CD14-positive monocyte (primary cell): Measurements from ENCODE around the gene KLK10. TPM values are rescaled to one million over a fixed set of nuclear protein-coding genes. Genes with fewer than 3 reads are reported as not detected.

Experiments
- DNase-seq, 3 donors: peaks; one replicate each; pipeline ENCODE4 v3.0.0-alpha.2; 2011 to 2022
- H2AFZ ChIP-seq: 2 replicates; pipeline ENCODE4 v1.6.0; 2012; ENCODE audit warnings: mild to moderate bottlenecking, low read depth, low read length, inconsistent platforms; ENCODE audit not compliant: insufficient read depth, poor library complexity, severe bottlenecking
- H3K27ac ChIP-seq, 2 donors: 1 replicate in 1 of 2; 2 replicates in 1 of 2; pipeline ENCODE4 v1.5.1; 2012 to 2013; ENCODE audit warnings: low read length in 2 of 2, control low read depth in 1 of 2, inconsistent platforms in 1 of 2, low read depth in 1 of 2, mild to moderate bottlenecking in 1 of 2
- H3K27me3 ChIP-seq, 2 donors: one replicate each; pipeline versions ENCODE4 v1.6.0 to v1.6.1; 2011 to 2013; ENCODE audit warnings: low read length in 2 of 2; ENCODE audit not compliant: control insufficient read depth in 2 of 2, insufficient read depth in 2 of 2
- H3K36me3 ChIP-seq, 2 donors: replicated peaks in 1 of 2; 1 replicate in 1 of 2; 2 replicates in 1 of 2; pipeline versions ENCODE4 v1.5.1 to v1.6.1; 2012 to 2013; ENCODE audit warnings: low read length in 2 of 2, control low read depth in 1 of 2, inconsistent platforms in 1 of 2, mild to moderate bottlenecking in 1 of 2; ENCODE audit not compliant: insufficient read depth in 2 of 2, control insufficient read depth in 1 of 2
- H3K4me1 ChIP-seq, 2 donors: 1 replicate in 1 of 2; 2 replicates in 1 of 2; pipeline versions ENCODE4 v1.5.1 to v1.6.1; 2012 to 2013; ENCODE audit warnings: low read length in 2 of 2, control low read depth in 1 of 2, inconsistent platforms in 1 of 2, mild to moderate bottlenecking in 1 of 2, moderate library complexity in 1 of 2; ENCODE audit not compliant: insufficient read depth in 2 of 2, control insufficient read depth in 1 of 2
- H3K4me2 ChIP-seq: replicated peaks from 2 replicates; pipeline ENCODE3; 2012; ENCODE audit warnings: low read length, moderate library complexity, mild to moderate bottlenecking; ENCODE audit not compliant: poor library complexity, severe bottlenecking; ENCODE audit errors: extremely low read depth
- H3K4me3 ChIP-seq, 3 experiments: fragments of 200-600 bp in 1 of 3; sonication (generic) in 1 of 3; replicated peaks in 1 of 3; 1 replicate in 2 of 3; 2 replicates in 1 of 3; pipeline ENCODE4 v1.5.1; 2011 to 2013; ENCODE audit warnings: low read length in 3 of 3, mild to moderate bottlenecking in 3 of 3, control low read depth in 2 of 3, low read depth in 2 of 3, inconsistent platforms in 1 of 3, moderate library complexity in 1 of 3
- H3K79me2 ChIP-seq: 2 replicates; pipeline ENCODE4 v1.6.0; 2012; ENCODE audit warnings: mild to moderate bottlenecking, control low read depth, inconsistent platforms, low read length, moderate library complexity; ENCODE audit not compliant: insufficient read depth
- H3K9ac ChIP-seq: 2 replicates; pipeline ENCODE4 v1.6.0; 2017; ENCODE audit warnings: low read length, mild to moderate bottlenecking; ENCODE audit not compliant: insufficient read depth, poor library complexity, severe bottlenecking
- H3K9me3 ChIP-seq, 2 donors: replicated peaks in 1 of 2; 1 replicate in 1 of 2; 2 replicates in 1 of 2; pipeline versions ENCODE4 v1.5.1 to v1.6.1; 2012 to 2013; ENCODE audit warnings: low read length in 2 of 2, control low read depth in 1 of 2; ENCODE audit not compliant: control insufficient read depth in 1 of 2, insufficient read depth in 1 of 2
- H4K20me1 ChIP-seq: 2 replicates; pipeline ENCODE4 v1.6.0; 2012; ENCODE audit warnings: mild to moderate bottlenecking, low read length, control low read depth, moderate library complexity; ENCODE audit not compliant: insufficient read depth
- H3K27ac Mint-ChIP-seq, 7 donors: one replicate each; pipeline ENCODE4 v1.8.0; 2020; ENCODE audit warnings: mild to moderate bottlenecking in 7 of 7, mixed read lengths in 7 of 7, moderate library complexity in 6 of 7, inconsistent platforms in 2 of 7
- H3K27me3 Mint-ChIP-seq, 3 donors: one replicate each; pipeline ENCODE4 v1.8.0; 2021 to 2022; ENCODE audit warnings: low read depth in 3 of 3, mild to moderate bottlenecking in 3 of 3, mixed read lengths in 3 of 3, moderate library complexity in 3 of 3, inconsistent platforms in 1 of 3
- H3K36me3 Mint-ChIP-seq, 2 donors: one replicate each; pipeline ENCODE4 v1.8.0; 2020; ENCODE audit warnings: mixed read lengths in 2 of 2, inconsistent platforms in 1 of 2, mild to moderate bottlenecking in 1 of 2
- H3K4me1 Mint-ChIP-seq: one replicate; pipeline ENCODE4 v1.8.0; 2020; ENCODE audit warnings: mild to moderate bottlenecking, mixed read lengths
- H3K4me3 Mint-ChIP-seq, 2 donors: one replicate each; pipeline ENCODE4 v1.8.0; 2020; ENCODE audit warnings: mild to moderate bottlenecking in 2 of 2, mixed read lengths in 2 of 2, moderate library complexity in 1 of 2
- H3K9me3 Mint-ChIP-seq, 7 donors: one replicate each; pipeline ENCODE4 v1.8.0; 2020 to 2022; ENCODE audit warnings: mixed read lengths in 7 of 7, mild to moderate bottlenecking in 6 of 7, moderate library complexity in 6 of 7, inconsistent platforms in 2 of 7
- CTCF ChIP-seq: fragments of 200-600 bp; IDR thresholded peaks from one replicate; pipeline ENCODE4 v1.8.0; 2022; ENCODE audit warnings: antibody characterized with exemption, mild to moderate bottlenecking
- WGBS: methylation state at CpG from one replicate; pipeline ENCODE4 v1.1.5; 2013; ENCODE audit warnings: missing lambda C conversion rate; ENCODE audit not compliant: insufficient coverage; 5-methylcytosine and 5-hydroxymethylcytosine counted together
- intact Hi-C, 2 donors: fragments of 100-400 bp; cut with micrococcal nuclease; formaldehyde crosslinking; loops; one replicate each; pipeline versions ENCODE4 v1.15.0 to v1.15.1; 2023
- polyA plus RNA-seq, 3 donors: library from polyadenylated mRNA; depleted of rRNA in 1 of 3; unstranded in 2 of 3; stranded (reverse) in 1 of 3; fragments of 300-500 nt in 2 of 3; fragments of >200 nt in 1 of 3; fragmentation: Illumina TruSeq in 2 of 3; gene quantifications; 1 replicate in 2 of 3; 2 replicates in 1 of 3; pipeline ENCODE4 v1.2.3, GENCODE V29; 2012 to 2021

The KLK10 gene
- polyA plus RNA-seq, 3 donors = not detected

GRCh38 chr19:51065221-51065960, 45.9 kb upstream of the KLK10 start:
- H2AFZ ChIP-seq = no peak overlapping the region
- Mint-ChIP-seq H3K27me3 (peaks cover 37 to 51% (median 43%) of the 10 kb centered on the region in 3 donors), H3K4me3 (peak overlapping the region; percentile 9 to 82), H3K9me3 (peaks cover 2 to 14% (median 5%) of the 10 kb centered on the region in 7 donors), H3K4me1 (peaks cover 2% of the 10 kb centered on the region), H3K36me3 (no peaks in the 10 kb centered on the region), H3K27ac (no peak overlapping the region)
- H3K27me3 ChIP-seq = peaks cover 27 to 47% of the 10 kb centered on the region in 2 donors
- 17% methylated on average over 21 of the region's 25 CpGs for WGBS
- H4K20me1 ChIP-seq = no peaks in the 10 kb centered on the region
- peak overlapping the region in 1 of 3 experiments; percentile 18 for H3K4me3 ChIP-seq
- no peaks in the 10 kb centered on the region for H3K9me3 ChIP-seq
- no peak for DNase-seq
- H3K79me2 ChIP-seq = no peaks in the 10 kb centered on the region
- H3K36me3 ChIP-seq = no peaks in the 10 kb centered on the region
- no peak overlapping the region for H3K27ac ChIP-seq
- H3K4me2 ChIP-seq = peak overlapping the region; percentile 12
- TF ChIP-seq CTCF = no peak
- H3K9ac ChIP-seq = no peak overlapping the region
- no peaks in the 10 kb centered on the region for H3K4me1 ChIP-seq
- intact Hi-C loops = no loop called here

DNA sequence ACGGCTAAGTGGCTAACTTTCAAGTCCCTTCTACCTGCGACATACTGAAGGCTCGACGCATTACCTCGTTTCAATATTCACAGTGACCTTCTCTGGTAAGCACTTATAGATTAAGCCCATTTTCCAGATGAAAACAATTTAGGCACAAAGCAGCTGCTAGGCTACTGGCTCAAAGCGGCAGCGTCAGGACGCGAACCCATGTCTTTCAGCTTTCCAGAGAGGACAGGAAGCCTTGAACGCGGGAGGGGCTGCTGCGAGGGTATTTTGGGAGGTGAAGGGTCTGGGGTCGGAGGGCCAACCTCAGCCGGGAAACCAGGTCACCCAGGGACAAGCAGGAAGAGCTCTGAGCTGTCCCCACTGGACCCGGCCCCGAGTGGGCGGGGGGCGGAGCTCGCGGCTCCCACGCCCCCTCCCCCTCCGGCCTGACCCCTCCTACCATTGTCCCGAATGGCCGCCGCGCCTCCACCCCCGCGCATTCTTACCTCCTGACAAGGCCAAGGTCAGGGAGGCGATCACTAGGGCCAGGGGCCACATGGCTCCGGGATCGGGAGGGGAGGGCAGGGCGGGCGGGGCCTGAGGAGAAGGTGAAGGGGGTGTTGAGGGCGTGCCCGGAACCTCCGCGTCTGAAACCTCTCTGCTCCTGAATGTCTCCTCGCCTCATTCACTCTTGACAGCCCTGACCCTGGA, 45.2 kb upstream of the KLK10 start, which contains the start of gene KLK13:
TSS of gene KLK13 (minus strand) at position 559 of the 687 bp plus-strand sequence. CDS start at position 534, 25 bp downstream.
- Mint-ChIP-seq H3K27me3 (peaks cover 43 to 57% (median 45%) of the 10 kb centered on the region in 3 donors), H3K9me3 (peaks cover 2 to 14% (median 5%) of the 10 kb centered on the region in 7 donors), H3K4me3 (peak within 1 kb of the TSS; percentile 9 to 82), H3K36me3 (no peaks in the 10 kb centered on the region), H3K4me1 (peaks cover 2% of the 10 kb centered on the region), H3K27ac (no peak within 1 kb of the TSS)
- peaks cover 23 to 47% of the 10 kb centered on the region in 2 donors for H3K27me3 ChIP-seq
- intact Hi-C loops = no loop called here
- H4K20me1 ChIP-seq = no peaks in the 10 kb centered on the region
- WGBS = 26% methylated on average over 13 of the region's 38 CpGs
- no peak within 1 kb of the TSS for H3K27ac ChIP-seq
- H2AFZ ChIP-seq = no peak within 1 kb of the TSS
- H3K4me3 ChIP-seq = peak within 1 kb of the TSS in 1 of 3 experiments; percentile 18
- H3K36me3 ChIP-seq = no peaks in the 10 kb centered on the region
- TF ChIP-seq CTCF = no peak
- no peaks in the 10 kb centered on the region for H3K79me2 ChIP-seq
- H3K4me2 ChIP-seq = peak within 1 kb of the TSS; percentile 12
- no peaks in the 10 kb centered on the region for H3K9me3 ChIP-seq
- no peak within 1 kb of the TSS for H3K9ac ChIP-seq
- no peaks in the 10 kb centered on the region for H3K4me1 ChIP-seq
- DNase-seq = no peak
